Neuronal stem cell (in vitro differentiated cells): ENCODE measurements around the gene KANK3.
"Not testable (repeated sequence)": the region's sequence is repeated elsewhere in the genome, so short reads cannot be mapped to it uniquely, and the experiment has no call there.

Experiments
- DNase-seq: peaks from one replicate; pipeline ENCODE4 v3.0.0-alpha.2; 2013; ENCODE audit warnings: low spot score
- H2AFZ ChIP-seq: one replicate; pipeline ENCODE4 v1.6.1; 2013; ENCODE audit warnings: mild to moderate bottlenecking, low read length, inconsistent platforms
- H2AK5ac ChIP-seq: 2 replicates; pipeline ENCODE4 v1.6.1; 2013; ENCODE audit warnings: low read depth, mild to moderate bottlenecking, inconsistent platforms, low read length, moderate library complexity, mixed read lengths
- H2BK120ac ChIP-seq: 2 replicates; pipeline ENCODE4 v1.6.1; 2013; ENCODE audit warnings: low read depth, mild to moderate bottlenecking, inconsistent platforms, low read length, moderate library complexity, mixed read lengths
- H2BK12ac ChIP-seq: one replicate; pipeline ENCODE4 v1.6.1; 2013; ENCODE audit warnings: low read length, inconsistent platforms
- H2BK15ac ChIP-seq: 2 replicates; pipeline ENCODE4 v1.6.1; 2013; ENCODE audit warnings: mild to moderate bottlenecking, low read length, inconsistent platforms, mixed read lengths
- H2BK5ac ChIP-seq: one replicate; pipeline ENCODE4 v1.6.1; 2013; ENCODE audit warnings: inconsistent platforms, mild to moderate bottlenecking, low read length, moderate library complexity
- H3K14ac ChIP-seq: one replicate; pipeline ENCODE4 v1.6.1; 2013; ENCODE audit warnings: low read length, inconsistent platforms
- H3K18ac ChIP-seq: 2 replicates; pipeline ENCODE4 v1.6.1; 2013; ENCODE audit warnings: low read length, inconsistent platforms
- H3K23ac ChIP-seq: 2 replicates; pipeline ENCODE4 v1.6.1; 2013; ENCODE audit warnings: low read depth, mild to moderate bottlenecking, mixed read lengths, low read length, inconsistent platforms; ENCODE audit not compliant: poor library complexity
- H3K27ac ChIP-seq: replicated peaks from 3 replicates; pipeline ENCODE4 v1.5.1; 2013; ENCODE audit warnings: low read length, inconsistent platforms
- H3K27me3 ChIP-seq, 3 experiments: 2 replicates each; pipeline ENCODE4 v1.6.1; 2013; ENCODE audit warnings: low read length in 3 of 3, mild to moderate bottlenecking in 2 of 3, inconsistent platforms in 1 of 3, low read depth in 1 of 3, mixed read lengths in 1 of 3, moderate library complexity in 1 of 3; ENCODE audit not compliant: control insufficient read depth in 3 of 3, insufficient read depth in 3 of 3
- H3K36me3 ChIP-seq, 2 donors: replicated peaks in 1 of 2; 2 replicates each; pipeline ENCODE4 v1.6.1; 2013; ENCODE audit warnings: low read length in 2 of 2; ENCODE audit not compliant: control insufficient read depth in 2 of 2, insufficient read depth in 2 of 2
- H3K4ac ChIP-seq: 2 replicates; pipeline ENCODE4 v1.6.1; 2013; ENCODE audit warnings: inconsistent platforms, mild to moderate bottlenecking, low read length, moderate library complexity
- H3K4me1 ChIP-seq, 2 donors: 1 replicate in 1 of 2; 2 replicates in 1 of 2; pipeline ENCODE4 v1.6.1; 2013; ENCODE audit warnings: low read length in 2 of 2, low read depth in 1 of 2; ENCODE audit not compliant: control insufficient read depth in 2 of 2, insufficient read depth in 1 of 2
- H3K4me2 ChIP-seq: one replicate; pipeline ENCODE4 v1.6.1; 2013; ENCODE audit warnings: mild to moderate bottlenecking, low read length, inconsistent platforms; ENCODE audit not compliant: insufficient read depth, poor library complexity, severe bottlenecking
- H3K4me3 ChIP-seq, 2 donors: 2 replicates each; pipeline ENCODE4 v1.5.1; 2013; ENCODE audit warnings: low read length in 2 of 2, mild to moderate bottlenecking in 2 of 2, inconsistent platforms in 1 of 2, moderate library complexity in 1 of 2
- H3K79me1 ChIP-seq: one replicate; pipeline ENCODE4 v1.6.1; 2013; ENCODE audit warnings: low read depth, mild to moderate bottlenecking, inconsistent platforms, low read length, moderate library complexity
- H3K9ac ChIP-seq: one replicate; pipeline ENCODE4 v1.6.1; 2013; ENCODE audit warnings: mild to moderate bottlenecking, low read depth, low read length, inconsistent platforms; ENCODE audit not compliant: poor library complexity
- H3K9me3 ChIP-seq, 2 donors: replicated peaks in 1 of 2; 2 replicates each; pipeline versions ENCODE3 to v1.6.1; 2013; ENCODE audit warnings: low read length in 2 of 2, mild to moderate bottlenecking in 2 of 2, inconsistent platforms in 1 of 2, low read depth in 1 of 2, mixed read lengths in 1 of 2, moderate library complexity in 1 of 2; ENCODE audit not compliant: control insufficient read depth in 2 of 2, insufficient read depth in 1 of 2
- H4K8ac ChIP-seq: one replicate; pipeline ENCODE4 v1.6.1; 2013; ENCODE audit warnings: low read depth, mild to moderate bottlenecking, inconsistent platforms, low read length, moderate library complexity
- H4K91ac ChIP-seq: one replicate; pipeline ENCODE4 v1.6.1; 2013; ENCODE audit warnings: low read length, low read depth, mild to moderate bottlenecking, inconsistent platforms; ENCODE audit not compliant: poor library complexity
- WGBS, 2 donors: extraction: QIAGEN DNeasy Blood & Tissue Kit; methylation state at CpG; one replicate each; pipeline ENCODE4 v1.1.7; 2013; ENCODE audit warnings: missing lambda C conversion rate in 2 of 2, mixed read lengths in 1 of 2; ENCODE audit not compliant: insufficient read length in 2 of 2, insufficient replicate concordance in 1 of 2; ENCODE audit errors: extremely low coverage in 2 of 2; 5-methylcytosine and 5-hydroxymethylcytosine counted together

KANK3 gene

GRCh38 chr19:8341504-8341903, 1.6 kb downstream of the KANK3 start:
- H2BK120ac ChIP-seq, H4K8ac ChIP-seq, H3K27ac ChIP-seq, H3K4me1 ChIP-seq, H3K36me3 ChIP-seq, H3K79me1 ChIP-seq, H3K14ac ChIP-seq, H2BK5ac ChIP-seq, H3K9ac ChIP-seq, H3K23ac ChIP-seq, H2BK12ac ChIP-seq, H3K4ac ChIP-seq, H3K4me3 ChIP-seq, H2AFZ ChIP-seq, H2BK15ac ChIP-seq, H2AK5ac ChIP-seq, DNase-seq, H4K91ac ChIP-seq, H3K9me3 ChIP-seq, H3K18ac ChIP-seq, H3K4me2 ChIP-seq: not testable (repeated sequence)
- peaks cover 5 to 54% (median 34%) of the 10 kb centered on the region in 3 experiments for H3K27me3 ChIP-seq
- no CpG with 5 or more reads among the region's 4 CpGs for WGBS, 2 donors

GRCh38 chr19:8340341-8341096, 2.5 kb downstream of the KANK3 start:
- H2BK12ac ChIP-seq: peak overlapping the region; percentile 78
- H2AK5ac ChIP-seq: no peak overlapping the region
- no peak overlapping the region for H3K4ac ChIP-seq
- H3K23ac ChIP-seq: no peak overlapping the region
- peak overlapping the region; percentile 16 for H3K9ac ChIP-seq
- H3K27ac ChIP-seq: no peak overlapping the region
- no peak overlapping the region for H2BK5ac ChIP-seq
- H3K14ac ChIP-seq: no peak overlapping the region
- no CpG with 5 or more reads among the region's 15 CpGs for WGBS, 2 donors
- H3K9me3 ChIP-seq: no peaks in the 10 kb centered on the region
- no peaks in the 10 kb centered on the region for H3K79me1 ChIP-seq
- no peak overlapping the region for H3K4me3 ChIP-seq
- peak overlapping the region; percentile 44 for H3K18ac ChIP-seq
- no peak overlapping the region for H4K91ac ChIP-seq
- DNase-seq: no peak
- peak overlapping the region; percentile 64 for H2AFZ ChIP-seq
- H2BK120ac ChIP-seq: no peak overlapping the region
- no peaks in the 10 kb centered on the region for H3K36me3 ChIP-seq
- H3K4me2 ChIP-seq: no peak overlapping the region
- no peak overlapping the region for H2BK15ac ChIP-seq
- peaks cover 4 to 6% of the 10 kb centered on the region in 2 donors for H3K4me1 ChIP-seq
- H4K8ac ChIP-seq: no peak overlapping the region
- peaks cover 6 to 63% (median 42%) of the 10 kb centered on the region in 3 experiments for H3K27me3 ChIP-seq

GRCh38 chr19:8338835-8339234, 4.2 kb downstream of the KANK3 start:
- Histone ChIP-seq H2BK120ac (no peak overlapping the region), H3K27me3 (peaks cover 18 to 75% (median 57%) of the 10 kb centered on the region in 3 experiments), H2AFZ (no peak overlapping the region), H4K91ac (no peak overlapping the region), H3K9me3 (no peaks in the 10 kb centered on the region), H3K18ac (no peak overlapping the region), H3K79me1 (no peaks in the 10 kb centered on the region), H3K4ac (no peak overlapping the region), H3K23ac (no peak overlapping the region), H3K4me3 (no peak overlapping the region), H3K4me2 (no peak overlapping the region), H3K4me1 (peaks cover 5 to 6% of the 10 kb centered on the region in 2 donors), H3K36me3 (no peaks in the 10 kb centered on the region), H2AK5ac (no peak overlapping the region), H2BK5ac (no peak overlapping the region), H2BK15ac (no peak overlapping the region), H3K14ac (no peak overlapping the region), H3K9ac (no peak overlapping the region), H4K8ac (no peak overlapping the region), H2BK12ac (no peak overlapping the region), H3K27ac (no peak overlapping the region)
- DNase-seq: no peak
- no CpG with 5 or more reads among the region's 6 CpGs for WGBS, 2 donors

- DNase-seq: no peak
- H3K27me3 ChIP-seq: peaks cover 25 to 76% (median 60%) of the 10 kb centered on the region in 3 experiments
- no CpG with 5 or more reads among the region's 7 CpGs for WGBS, 2 donors
Observed at GRCh38 chr19:8337728-8338127, 5.3 kb downstream of the KANK3 start.

More at GRCh38 chr19:8337728-8338127, 5.3 kb downstream of the KANK3 start:
- Histone ChIP-seq H3K27ac (no peak overlapping the region), H4K8ac (no peak overlapping the region), H3K9me3 (no peaks in the 10 kb centered on the region), H2AFZ (no peak overlapping the region), H3K4ac (no peak overlapping the region), H3K18ac (no peak overlapping the region), H3K9ac (no peak overlapping the region), H3K23ac (no peak overlapping the region), H3K14ac (no peak overlapping the region), H2BK12ac (no peak overlapping the region), H3K36me3 (no peaks in the 10 kb centered on the region), H2BK15ac (no peak overlapping the region), H2BK5ac (no peak overlapping the region), H3K4me2 (no peak overlapping the region), H3K79me1 (no peaks in the 10 kb centered on the region), H4K91ac (no peak overlapping the region), H2AK5ac (no peak overlapping the region), H3K4me1 (peaks cover 5 to 9% of the 10 kb centered on the region in 2 donors), H2BK120ac (no peak overlapping the region), H3K4me3 (peak overlapping the region in 1 of 2 donors; percentile 52)
